Vagina (tissue), 2 donors: Measurements from ENCODE around the gene VPS33B.

Experiments used
- POLR2A ChIP-seq, 2 donors: fragments of 450-650 bp; IDR thresholded peaks; one replicate each; pipeline ENCODE4 v1.6.1; 2017; ENCODE audit warnings: antibody characterized with exemption in 2 of 2, mild to moderate bottlenecking in 2 of 2, moderate library complexity in 2 of 2
- POLR2AphosphoS5 ChIP-seq, 2 donors: sonication (generic); formaldehyde crosslinking; IDR thresholded peaks; one replicate each; pipeline ENCODE4 v1.9.0; 2017; ENCODE audit warnings: antibody characterized with exemption in 2 of 2, mild to moderate bottlenecking in 2 of 2, low read depth in 1 of 2; ENCODE audit not compliant: insufficient read depth in 1 of 2
- TF ChIP-seq, protein P1 (sequence below), 3 experiments: fragments of 450-650 bp in 2 of 3; fragments of 200-600 bp in 1 of 3; sonication (generic) in 1 of 3; IDR thresholded peaks; one replicate each; pipeline ENCODE4 v1.5.1; 2017 to 2019; ENCODE audit warnings: antibody characterized with exemption in 3 of 3, mild to moderate bottlenecking in 2 of 3, moderate library complexity in 2 of 3

DNA sequence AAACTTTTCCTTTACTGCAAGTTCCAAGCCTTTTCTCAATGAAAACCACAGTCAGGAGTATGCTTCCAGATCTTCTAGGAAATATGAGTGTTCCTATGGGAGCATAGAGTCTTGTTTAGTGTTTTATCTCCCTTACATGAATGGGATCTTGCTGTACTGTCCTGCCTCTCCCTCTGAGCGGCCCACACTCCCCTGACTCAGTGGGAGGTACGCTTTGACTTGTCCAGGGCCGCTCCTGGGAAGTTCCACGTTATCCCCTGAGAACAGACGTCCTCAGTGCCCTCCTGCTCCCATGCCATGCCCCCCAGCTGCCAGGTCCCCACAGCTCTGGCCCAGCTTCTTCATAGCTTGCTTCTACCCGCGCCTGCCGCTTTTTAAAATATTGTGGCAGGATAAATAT lies 28.9 kb upstream of the VPS33B start:
- no peak for TF ChIP-seq POLR2A (IDR thresholded peaks at IDR 0.05)
- TF ChIP-seq, protein P1, sequence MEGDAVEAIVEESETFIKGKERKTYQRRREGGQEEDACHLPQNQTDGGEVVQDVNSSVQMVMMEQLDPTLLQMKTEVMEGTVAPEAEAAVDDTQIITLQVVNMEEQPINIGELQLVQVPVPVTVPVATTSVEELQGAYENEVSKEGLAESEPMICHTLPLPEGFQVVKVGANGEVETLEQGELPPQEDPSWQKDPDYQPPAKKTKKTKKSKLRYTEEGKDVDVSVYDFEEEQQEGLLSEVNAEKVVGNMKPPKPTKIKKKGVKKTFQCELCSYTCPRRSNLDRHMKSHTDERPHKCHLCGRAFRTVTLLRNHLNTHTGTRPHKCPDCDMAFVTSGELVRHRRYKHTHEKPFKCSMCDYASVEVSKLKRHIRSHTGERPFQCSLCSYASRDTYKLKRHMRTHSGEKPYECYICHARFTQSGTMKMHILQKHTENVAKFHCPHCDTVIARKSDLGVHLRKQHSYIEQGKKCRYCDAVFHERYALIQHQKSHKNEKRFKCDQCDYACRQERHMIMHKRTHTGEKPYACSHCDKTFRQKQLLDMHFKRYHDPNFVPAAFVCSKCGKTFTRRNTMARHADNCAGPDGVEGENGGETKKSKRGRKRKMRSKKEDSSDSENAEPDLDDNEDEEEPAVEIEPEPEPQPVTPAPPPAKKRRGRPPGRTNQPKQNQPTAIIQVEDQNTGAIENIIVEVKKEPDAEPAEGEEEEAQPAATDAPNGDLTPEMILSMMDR (IDR thresholded peaks at IDR 0.05): no peak
- no peak for TF ChIP-seq POLR2AphosphoS5 (IDR thresholded peaks at IDR 0.05; ENCODE audit: insufficient read depth in 1 of 2, low read depth in 1 of 2)
